Transverse colon (tissue), 4 donors: ENCODE data around the gene HECW1.

Source experiments
- CTCF ChIP-seq, 5 experiments: fragments of 200-600 bp in 3 of 5; fragments of 450-650 bp in 2 of 5; sonication (generic) in 3 of 5; IDR thresholded peaks; 1 replicate in 2 of 5; 2 replicates in 3 of 5; pipeline ENCODE4 v1.5.1; 2016 to 2017; ENCODE audit warnings: antibody characterized with exemption in 5 of 5, inconsistent platforms in 3 of 5, mild to moderate bottlenecking in 2 of 5, moderate library complexity in 1 of 5
- EP300 ChIP-seq: sonication (generic); formaldehyde crosslinking; IDR thresholded peaks from one replicate; pipeline ENCODE4 v1.6.1; 2017; ENCODE audit warnings: antibody characterized with exemption, low read depth
- POLR2A ChIP-seq: fragments of 450-650 bp; IDR thresholded peaks from one replicate; pipeline ENCODE4 v1.6.1; 2016; ENCODE audit warnings: antibody characterized with exemption, mild to moderate bottlenecking, moderate library complexity
- POLR2AphosphoS5 ChIP-seq, 3 donors: sonication (generic); formaldehyde crosslinking; IDR thresholded peaks; one replicate each; pipeline ENCODE4 v1.6.1; 2016; ENCODE audit warnings: antibody characterized with exemption in 3 of 3

GRCh38 chr7:43476896-43477295 is 364.4 kb downstream of the HECW1 start:
- no peak for TF ChIP-seq CTCF (IDR thresholded peaks at IDR 0.05)
- TF ChIP-seq POLR2A: no peak
- no peak for TF ChIP-seq POLR2AphosphoS5 (IDR thresholded peaks at IDR 0.05)
- TF ChIP-seq EP300: no peak
